ENCODE measurements around the gene FLOT1. TPM values are rescaled to one million over a fixed set of nuclear protein-coding genes. Genes with fewer than 3 reads are reported as not detected.
"Not testable (repeated sequence)": the region's sequence is repeated elsewhere in the genome, so short reads cannot be mapped to it uniquely, and the experiment has no call there.

FLOT1 gene
- total RNA-seq, 2 donors from 2014 or later, result 135 to 177 TPM

GRCh38 chr6:30725713-30726505 lies 16.6 kb downstream of the FLOT1 start:
- no peak for DNase-seq (ENCODE audit: low spot score)
- TF ChIP-seq, protein P1, sequence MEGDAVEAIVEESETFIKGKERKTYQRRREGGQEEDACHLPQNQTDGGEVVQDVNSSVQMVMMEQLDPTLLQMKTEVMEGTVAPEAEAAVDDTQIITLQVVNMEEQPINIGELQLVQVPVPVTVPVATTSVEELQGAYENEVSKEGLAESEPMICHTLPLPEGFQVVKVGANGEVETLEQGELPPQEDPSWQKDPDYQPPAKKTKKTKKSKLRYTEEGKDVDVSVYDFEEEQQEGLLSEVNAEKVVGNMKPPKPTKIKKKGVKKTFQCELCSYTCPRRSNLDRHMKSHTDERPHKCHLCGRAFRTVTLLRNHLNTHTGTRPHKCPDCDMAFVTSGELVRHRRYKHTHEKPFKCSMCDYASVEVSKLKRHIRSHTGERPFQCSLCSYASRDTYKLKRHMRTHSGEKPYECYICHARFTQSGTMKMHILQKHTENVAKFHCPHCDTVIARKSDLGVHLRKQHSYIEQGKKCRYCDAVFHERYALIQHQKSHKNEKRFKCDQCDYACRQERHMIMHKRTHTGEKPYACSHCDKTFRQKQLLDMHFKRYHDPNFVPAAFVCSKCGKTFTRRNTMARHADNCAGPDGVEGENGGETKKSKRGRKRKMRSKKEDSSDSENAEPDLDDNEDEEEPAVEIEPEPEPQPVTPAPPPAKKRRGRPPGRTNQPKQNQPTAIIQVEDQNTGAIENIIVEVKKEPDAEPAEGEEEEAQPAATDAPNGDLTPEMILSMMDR (IDR thresholded peaks at IDR 0.05), result no peak
- no peak overlapping the region for H3K4me3 ChIP-seq
- H3K27ac ChIP-seq, result peak overlapping the region; percentile 26 to 40
- no peak for ATAC-seq (ENCODE audit: insufficient number of reproducible peaks, low FRiP score, low read depth)
- H3K4me1 ChIP-seq (ENCODE audit: control insufficient read depth in 1 of 2, low read depth in 2 of 2), result peaks cover 12 to 60% of the 10 kb centered on the region in 2 donors
- H3K36me3 ChIP-seq, result peaks cover 67% of the 10 kb centered on the region
- H3K27me3 ChIP-seq (replicated peaks; ENCODE audit: insufficient read depth), result no peaks in the 10 kb centered on the region
- H3K9me3 ChIP-seq, result no peaks in the 10 kb centered on the region

DNA sequence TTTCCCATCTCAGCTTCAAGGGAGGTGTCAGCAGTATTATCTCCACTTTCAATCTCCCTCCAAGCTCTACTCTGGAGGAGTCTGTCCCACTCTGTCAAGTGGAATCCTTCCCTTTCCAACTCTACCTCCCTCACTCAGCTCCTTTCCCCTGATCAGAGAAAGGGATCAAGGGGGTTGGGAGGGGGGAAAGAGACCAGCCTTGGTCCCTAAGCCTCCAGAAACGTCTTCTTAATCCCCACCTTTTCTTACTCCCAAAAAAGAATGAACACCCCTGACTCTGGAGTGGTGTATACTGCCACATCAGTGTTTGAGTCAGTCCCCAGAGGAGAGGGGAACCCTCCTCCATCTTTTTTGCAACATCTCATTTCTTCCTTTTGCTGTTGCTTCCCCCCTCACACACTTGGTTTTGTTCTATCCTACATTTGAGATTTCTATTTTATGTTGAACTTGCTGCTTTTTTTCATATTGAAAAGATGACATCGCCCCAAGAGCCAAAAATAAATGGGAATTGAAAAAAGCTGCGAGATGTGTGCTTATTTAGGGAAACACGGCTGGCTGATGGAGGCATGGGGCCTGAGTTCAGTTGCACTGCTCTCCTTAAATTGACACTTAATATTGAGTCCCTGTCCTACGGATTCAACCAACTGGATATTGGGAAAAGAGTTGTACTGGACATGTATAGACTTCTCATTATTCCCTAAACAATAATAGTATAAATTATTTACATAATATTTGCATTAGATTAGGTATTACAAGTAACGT lies 17.4 kb downstream of the FLOT1 start:
- Histone ChIP-seq H3K27ac (peak overlapping the region in 1 of 2 donors; percentile 40), H3K4me3 (no peak overlapping the region), H3K36me3 (peaks cover 58% of the 10 kb centered on the region), H3K27me3 (replicated peaks; ENCODE audit: insufficient read depth) (no peaks in the 10 kb centered on the region), H3K9me3 (no peaks in the 10 kb centered on the region), H3K4me1 (ENCODE audit: control insufficient read depth in 1 of 2, low read depth in 2 of 2) (peaks cover 12 to 56% of the 10 kb centered on the region in 2 donors)
- ATAC-seq (ENCODE audit: insufficient number of reproducible peaks, low FRiP score, low read depth), result no peak
- DNase-seq (ENCODE audit: low spot score), result no peak
- TF ChIP-seq, protein P1 (IDR thresholded peaks at IDR 0.05), result no peak

- not testable (repeated sequence) for ATAC-seq (ENCODE audit: insufficient number of reproducible peaks, low FRiP score, low read depth); H3K4me3 ChIP-seq; H3K27me3 ChIP-seq (replicated peaks; ENCODE audit: insufficient read depth); H3K9me3 ChIP-seq; DNase-seq (ENCODE audit: low spot score)
- Histone ChIP-seq H3K36me3 (peaks cover 48% of the 10 kb centered on the region), H3K27ac (peak overlapping the region in 1 of 2 donors; percentile 40), H3K4me1 (ENCODE audit: control insufficient read depth in 1 of 2, low read depth in 2 of 2) (peaks cover 18 to 63% of the 10 kb centered on the region in 2 donors)
Measured at GRCh38 chr6:30723843-30724741, 18.4 kb downstream of the FLOT1 start.

- Histone ChIP-seq H3K27ac (peak overlapping the region in 1 of 2 donors; percentile 65), H3K4me1 (ENCODE audit: control insufficient read depth in 1 of 2, low read depth in 2 of 2) (peaks cover 18 to 68% of the 10 kb centered on the region in 2 donors), H3K36me3 (peaks cover 44% of the 10 kb centered on the region)
- H3K9me3 ChIP-seq; ATAC-seq (ENCODE audit: insufficient number of reproducible peaks, low FRiP score, low read depth); H3K4me3 ChIP-seq; DNase-seq (ENCODE audit: low spot score); H3K27me3 ChIP-seq (replicated peaks; ENCODE audit: insufficient read depth): not testable (repeated sequence)
Measured at GRCh38 chr6:30723159-30723842, 19.2 kb downstream of the FLOT1 start.

GRCh38 chr6:30722280-30723112 lies 20.0 kb downstream of the FLOT1 start:
- DNase-seq (ENCODE audit: low spot score) (no peak), ATAC-seq (ENCODE audit: insufficient number of reproducible peaks, low FRiP score, low read depth) (no peak)
- H3K27ac ChIP-seq, result peak overlapping the region; percentile 81 to 92
- TF ChIP-seq, protein P1 (IDR thresholded peaks at IDR 0.05), result peak; percentile 98
- peaks cover 38% of the 10 kb centered on the region for H3K36me3 ChIP-seq
- peak overlapping the region; percentile 93 for H3K4me3 ChIP-seq
- H3K9me3 ChIP-seq, result no peaks in the 10 kb centered on the region
- H3K4me1 ChIP-seq (ENCODE audit: control insufficient read depth in 1 of 2, low read depth in 2 of 2), result peaks cover 21 to 64% of the 10 kb centered on the region in 2 donors
- no peaks in the 10 kb centered on the region for H3K27me3 ChIP-seq (replicated peaks; ENCODE audit: insufficient read depth)

DNA sequence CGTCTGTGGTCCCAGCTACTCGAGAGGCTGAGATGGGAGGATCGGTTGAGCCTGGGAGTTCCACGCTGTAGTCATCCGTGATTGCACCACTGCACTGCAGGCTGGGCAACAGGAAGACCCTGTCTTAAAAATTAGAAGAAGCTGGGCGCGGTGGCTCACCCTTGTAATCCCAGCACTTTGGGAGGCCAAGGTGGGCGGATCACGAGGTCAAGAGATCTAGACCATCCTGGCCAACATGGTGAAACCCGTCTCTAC lies 20.5 kb downstream of the FLOT1 start:
- H3K4me1 ChIP-seq (ENCODE audit: control insufficient read depth in 1 of 2, low read depth in 2 of 2), result peaks cover 21 to 60% of the 10 kb centered on the region in 2 donors

More for the DNA sequence above, 20.5 kb downstream of the FLOT1 start:
- peak overlapping the region; percentile 93 for H3K4me3 ChIP-seq
- peak overlapping the region; percentile 81 to 92 for H3K27ac ChIP-seq
- not testable (repeated sequence) for H3K27me3 ChIP-seq (replicated peaks; ENCODE audit: insufficient read depth); H3K9me3 ChIP-seq; DNase-seq (ENCODE audit: low spot score); ATAC-seq (ENCODE audit: insufficient number of reproducible peaks, low FRiP score, low read depth)
- peaks cover 33% of the 10 kb centered on the region for H3K36me3 ChIP-seq
